ENCODE results near the gene TSPEAR. TPM values are rescaled to one million over a fixed set of nuclear protein-coding genes. Genes with fewer than 3 reads are reported as not detected.

TSPEAR gene
- total and polyA plus RNA-seq, 4 experiments from 2014 or later, result 0.07 TPM; not detected in 3

- Mint-ChIP-seq H3K27ac (no peak overlapping the region), H3K27me3 (peaks cover 1 to 2% of the 10 kb centered on the region in 2 donors), H3K9me3 (peaks cover 0 to 3% (median 0%) of the 10 kb centered on the region in 8 donors), H3K4me1 (no peaks in the 10 kb centered on the region), H3K4me3 (no peak overlapping the region), H3K36me3 (no peaks in the 10 kb centered on the region)
- no peaks in the 10 kb centered on the region for H3K9me3 ChIP-seq (ENCODE audit: control insufficient read depth in 1 of 2, low read length in 2 of 2)
- no peaks in the 10 kb centered on the region for H3K36me3 ChIP-seq (ENCODE audit: insufficient read depth, low read length)
- H3K4me3 ChIP-seq (ENCODE audit: low read length in 2 of 2), result no peak overlapping the region
- H3K4me1 ChIP-seq (ENCODE audit: insufficient read depth, low read length), result no peaks in the 10 kb centered on the region
- no peak for DNase-seq
- intact Hi-C loops (cut with micrococcal nuclease), result no loop called here
- CTCF ChIA-PET (ENCODE audit: partially characterized antibody), result no interaction called here
- POLR2A ChIA-PET (ENCODE audit: partially characterized antibody), result no interaction called here
- H3K27me3 ChIP-seq (ENCODE audit: insufficient read depth, low read length), result no peaks in the 10 kb centered on the region
- no peak overlapping the region for H3K27ac ChIP-seq (ENCODE audit: low read depth, low read length)
Measured at GRCh38 chr21:44471341-44471740, 240.0 kb downstream of the TSPEAR start.

- H3K36me3 ChIP-seq (ENCODE audit: insufficient read depth, low read length), result no peaks in the 10 kb centered on the region
- no peaks in the 10 kb centered on the region for H3K9me3 ChIP-seq (ENCODE audit: control insufficient read depth in 1 of 2, low read length in 2 of 2)
- ChIA-PET POLR2A (ENCODE audit: partially characterized antibody) (no interaction called here), CTCF (ENCODE audit: partially characterized antibody) (no interaction called here)
- DNase-seq, result no peak
- intact Hi-C loops (cut with micrococcal nuclease), result no loop called here
- no peaks in the 10 kb centered on the region for H3K27me3 ChIP-seq (ENCODE audit: insufficient read depth, low read length)
- H3K27ac ChIP-seq (ENCODE audit: low read depth, low read length), result no peak overlapping the region
- H3K9me3 Mint-ChIP-seq, result peaks cover 0 to 3% (median 0%) of the 10 kb centered on the region in 8 donors
- H3K27ac Mint-ChIP-seq, result no peak overlapping the region
- peaks cover 1 to 2% of the 10 kb centered on the region in 2 donors for H3K27me3 Mint-ChIP-seq
- H3K4me1 ChIP-seq (ENCODE audit: insufficient read depth, low read length), result no peaks in the 10 kb centered on the region
- no peak overlapping the region for H3K4me3 Mint-ChIP-seq
- H3K4me1 Mint-ChIP-seq, result peaks cover 0 to 2% (median 0%) of the 10 kb centered on the region in 4 donors
- no peaks in the 10 kb centered on the region for H3K36me3 Mint-ChIP-seq
- no peak overlapping the region for H3K4me3 ChIP-seq (ENCODE audit: low read length in 2 of 2)
Measured at GRCh38 chr21:44467859-44468195, 243.5 kb downstream of the TSPEAR start.

- Mint-ChIP-seq H3K27me3 (peaks cover 1 to 2% of the 10 kb centered on the region in 2 donors), H3K4me3 (no peak overlapping the region), H3K9me3 (peaks cover 0 to 3% (median 0%) of the 10 kb centered on the region in 8 donors), H3K36me3 (no peaks in the 10 kb centered on the region), H3K27ac (no peak overlapping the region), H3K4me1 (peaks cover 0 to 2% (median 0%) of the 10 kb centered on the region in 4 donors)
- no peak overlapping the region for H3K27ac ChIP-seq (ENCODE audit: low read depth, low read length)
- no peaks in the 10 kb centered on the region for H3K36me3 ChIP-seq (ENCODE audit: insufficient read depth, low read length)
- intact Hi-C loops (cut with micrococcal nuclease), result no loop called here
- no peak overlapping the region for H3K4me3 ChIP-seq (ENCODE audit: low read length in 2 of 2)
- H3K9me3 ChIP-seq (ENCODE audit: control insufficient read depth in 1 of 2, low read length in 2 of 2), result no peaks in the 10 kb centered on the region
- ChIA-PET POLR2A (ENCODE audit: partially characterized antibody) (no interaction called here), CTCF (ENCODE audit: partially characterized antibody) (no interaction called here)
- no peaks in the 10 kb centered on the region for H3K4me1 ChIP-seq (ENCODE audit: insufficient read depth, low read length)
- no peak for DNase-seq
- H3K27me3 ChIP-seq (ENCODE audit: insufficient read depth, low read length), result no peaks in the 10 kb centered on the region
Measured at GRCh38 chr21:44466996-44467858, 244.1 kb downstream of the TSPEAR start.

GRCh38 chr21:44466351-44466954 lies 244.9 kb downstream of the TSPEAR start:
- Histone ChIP-seq H3K9me3 (ENCODE audit: control insufficient read depth in 1 of 2, low read length in 2 of 2) (no peaks in the 10 kb centered on the region), H3K4me3 (ENCODE audit: low read length in 2 of 2) (no peak overlapping the region), H3K27ac (ENCODE audit: low read depth, low read length) (no peak overlapping the region), H3K4me1 (ENCODE audit: insufficient read depth, low read length) (no peaks in the 10 kb centered on the region), H3K36me3 (ENCODE audit: insufficient read depth, low read length) (no peaks in the 10 kb centered on the region), H3K27me3 (ENCODE audit: insufficient read depth, low read length) (no peaks in the 10 kb centered on the region)
- DNase-seq, result no peak
- H3K9me3 Mint-ChIP-seq, result peaks cover 0 to 3% (median 0%) of the 10 kb centered on the region in 8 donors
- ChIA-PET CTCF (ENCODE audit: partially characterized antibody) (no interaction called here), POLR2A (ENCODE audit: partially characterized antibody) (no interaction called here)
- H3K36me3 Mint-ChIP-seq, result no peaks in the 10 kb centered on the region
- no peak overlapping the region for H3K27ac Mint-ChIP-seq
- H3K27me3 Mint-ChIP-seq, result peaks cover 0 to 1% of the 10 kb centered on the region in 2 donors
- intact Hi-C loops (cut with micrococcal nuclease), result no loop called here
- H3K4me1 Mint-ChIP-seq, result peaks cover 0 to 2% (median 0%) of the 10 kb centered on the region in 4 donors
- no peak overlapping the region for H3K4me3 Mint-ChIP-seq

- Histone ChIP-seq H3K36me3 (ENCODE audit: insufficient read depth, low read length) (no peaks in the 10 kb centered on the region), H3K9me3 (ENCODE audit: control insufficient read depth in 1 of 2, low read length in 2 of 2) (no peaks in the 10 kb centered on the region), H3K27me3 (ENCODE audit: insufficient read depth, low read length) (no peaks in the 10 kb centered on the region), H3K4me1 (ENCODE audit: insufficient read depth, low read length) (no peaks in the 10 kb centered on the region), H3K4me3 (ENCODE audit: low read length in 2 of 2) (no peak overlapping the region), H3K27ac (ENCODE audit: low read depth, low read length) (no peak overlapping the region)
- POLR2A ChIA-PET (ENCODE audit: partially characterized antibody), result no interaction called here
- no peak overlapping the region for H3K4me3 Mint-ChIP-seq
- DNase-seq, result no peak
- CTCF ChIA-PET (ENCODE audit: partially characterized antibody), result no interaction called here
- peaks cover 0 to 2% (median 0%) of the 10 kb centered on the region in 4 donors for H3K4me1 Mint-ChIP-seq
- intact Hi-C loops (cut with micrococcal nuclease), result no loop called here
- H3K27me3 Mint-ChIP-seq, result no peaks in the 10 kb centered on the region
- no peaks in the 10 kb centered on the region for H3K36me3 Mint-ChIP-seq
- H3K9me3 Mint-ChIP-seq, result no peaks in the 10 kb centered on the region
- no peak overlapping the region for H3K27ac Mint-ChIP-seq
Measured at GRCh38 chr21:44464351-44464750, 247.0 kb downstream of the TSPEAR start.

GRCh38 chr21:44463724-44464123 lies 247.6 kb downstream of the TSPEAR start:
- Histone ChIP-seq H3K4me1 (ENCODE audit: insufficient read depth, low read length) (no peaks in the 10 kb centered on the region), H3K4me3 (ENCODE audit: low read length in 2 of 2) (no peak overlapping the region), H3K27me3 (ENCODE audit: insufficient read depth, low read length) (no peaks in the 10 kb centered on the region), H3K27ac (ENCODE audit: low read depth, low read length) (no peak overlapping the region), H3K36me3 (ENCODE audit: insufficient read depth, low read length) (no peaks in the 10 kb centered on the region), H3K9me3 (ENCODE audit: control insufficient read depth in 1 of 2, low read length in 2 of 2) (no peaks in the 10 kb centered on the region)
- Mint-ChIP-seq H3K4me3 (no peak overlapping the region), H3K9me3 (no peaks in the 10 kb centered on the region), H3K4me1 (peaks cover 0 to 2% (median 0%) of the 10 kb centered on the region in 4 donors), H3K36me3 (no peaks in the 10 kb centered on the region), H3K27ac (peak overlapping the region in 1 of 7 donors; percentile 9), H3K27me3 (no peaks in the 10 kb centered on the region)
- intact Hi-C loops (cut with micrococcal nuclease), result no loop called here
- ChIA-PET POLR2A (ENCODE audit: partially characterized antibody) (no interaction called here), CTCF (ENCODE audit: partially characterized antibody) (no interaction called here)
- no peak for DNase-seq

GRCh38 chr21:44462834-44463200 lies 248.6 kb downstream of the TSPEAR start:
- Histone ChIP-seq H3K36me3 (ENCODE audit: insufficient read depth, low read length) (no peaks in the 10 kb centered on the region), H3K4me3 (ENCODE audit: low read length in 2 of 2) (no peak overlapping the region), H3K9me3 (ENCODE audit: control insufficient read depth in 1 of 2, low read length in 2 of 2) (no peaks in the 10 kb centered on the region), H3K27ac (ENCODE audit: low read depth, low read length) (no peak overlapping the region), H3K27me3 (ENCODE audit: insufficient read depth, low read length) (no peaks in the 10 kb centered on the region), H3K4me1 (ENCODE audit: insufficient read depth, low read length) (no peaks in the 10 kb centered on the region)
- H3K27me3 Mint-ChIP-seq, result no peaks in the 10 kb centered on the region
- no peak for DNase-seq
- peaks cover 0 to 2% (median 0%) of the 10 kb centered on the region in 4 donors for H3K4me1 Mint-ChIP-seq
- ChIA-PET POLR2A (ENCODE audit: partially characterized antibody) (no interaction called here), CTCF (ENCODE audit: partially characterized antibody) (no interaction called here)
- no peak overlapping the region for H3K27ac Mint-ChIP-seq
- no peaks in the 10 kb centered on the region for H3K9me3 Mint-ChIP-seq
- H3K36me3 Mint-ChIP-seq, result no peaks in the 10 kb centered on the region
- H3K4me3 Mint-ChIP-seq, result no peak overlapping the region
- intact Hi-C loops (cut with micrococcal nuclease), result no loop called here

All from CD4-positive, alpha-beta memory T cell (primary cell).